Epithelial cell of esophagus (primary cell): Measurements from ENCODE around the gene DTWD2.
"Not testable (repeated sequence)": the region's sequence is repeated elsewhere in the genome, so short reads cannot be mapped to it uniquely, and the experiment has no call there.

Experiments used
- DNase-seq: peaks from one replicate; pipeline ENCODE4 v3.0.0; 2010; ENCODE audit warnings: low read depth
- H3K4me3 ChIP-seq: 2 replicates; pipeline ENCODE4 v1.5.1; 2011; ENCODE audit warnings: mild to moderate bottlenecking, low read length, control low read depth
- TF ChIP-seq, protein P1 (sequence below): IDR thresholded peaks from 2 replicates; pipeline ENCODE4 v1.5.1; 2011; ENCODE audit warnings: low read depth, mild to moderate bottlenecking, low read length, control low read depth, inconsistent platforms; ENCODE audit not compliant: insufficient read depth; ENCODE audit errors: missing control alignments

Gene DTWD2

DNA sequence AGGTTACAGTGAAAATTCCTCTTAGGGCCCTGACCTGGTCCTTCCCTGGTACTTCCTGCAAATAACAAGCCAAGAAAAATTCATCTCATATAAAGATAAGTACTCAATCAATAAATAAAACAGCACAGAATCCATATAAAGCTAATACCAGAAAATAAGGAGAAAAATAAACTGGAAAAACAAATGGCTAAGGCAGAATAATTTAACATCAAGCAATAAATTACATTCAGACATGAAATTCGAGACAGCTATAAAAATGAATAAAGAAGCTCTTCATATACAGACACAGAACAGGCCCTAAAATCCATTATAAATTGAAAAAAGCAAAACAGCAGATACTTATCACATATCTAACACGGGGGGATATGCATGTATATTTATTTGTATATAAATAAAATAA, 99.2 kb downstream of the DTWD2 start:
- no peak overlapping the region for H3K4me3 ChIP-seq
- TF ChIP-seq, protein P1, sequence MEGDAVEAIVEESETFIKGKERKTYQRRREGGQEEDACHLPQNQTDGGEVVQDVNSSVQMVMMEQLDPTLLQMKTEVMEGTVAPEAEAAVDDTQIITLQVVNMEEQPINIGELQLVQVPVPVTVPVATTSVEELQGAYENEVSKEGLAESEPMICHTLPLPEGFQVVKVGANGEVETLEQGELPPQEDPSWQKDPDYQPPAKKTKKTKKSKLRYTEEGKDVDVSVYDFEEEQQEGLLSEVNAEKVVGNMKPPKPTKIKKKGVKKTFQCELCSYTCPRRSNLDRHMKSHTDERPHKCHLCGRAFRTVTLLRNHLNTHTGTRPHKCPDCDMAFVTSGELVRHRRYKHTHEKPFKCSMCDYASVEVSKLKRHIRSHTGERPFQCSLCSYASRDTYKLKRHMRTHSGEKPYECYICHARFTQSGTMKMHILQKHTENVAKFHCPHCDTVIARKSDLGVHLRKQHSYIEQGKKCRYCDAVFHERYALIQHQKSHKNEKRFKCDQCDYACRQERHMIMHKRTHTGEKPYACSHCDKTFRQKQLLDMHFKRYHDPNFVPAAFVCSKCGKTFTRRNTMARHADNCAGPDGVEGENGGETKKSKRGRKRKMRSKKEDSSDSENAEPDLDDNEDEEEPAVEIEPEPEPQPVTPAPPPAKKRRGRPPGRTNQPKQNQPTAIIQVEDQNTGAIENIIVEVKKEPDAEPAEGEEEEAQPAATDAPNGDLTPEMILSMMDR, result no peak
- DNase-seq, result no peak

DNA sequence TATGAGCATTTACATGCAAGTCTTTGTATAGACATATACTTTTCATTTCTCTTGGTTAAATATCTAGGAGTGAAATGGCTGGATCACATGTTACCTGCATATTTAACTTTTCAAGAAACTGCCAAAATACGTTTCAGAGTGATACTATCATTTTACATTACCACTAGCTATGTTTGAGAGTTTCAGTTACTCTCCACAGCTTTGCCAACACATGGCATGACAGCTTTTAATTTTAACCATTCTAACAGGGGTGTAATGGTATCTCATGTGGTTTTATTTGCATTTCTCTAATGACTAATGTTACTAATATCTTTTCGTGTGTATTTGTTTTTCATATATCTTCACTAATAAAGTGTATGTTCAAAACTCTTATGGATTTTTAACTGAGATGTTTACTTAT, 99.8 kb downstream of the DTWD2 start:
- H3K4me3 ChIP-seq, result no peak overlapping the region
- no peak for DNase-seq
- TF ChIP-seq, protein P1, result no peak

DNA sequence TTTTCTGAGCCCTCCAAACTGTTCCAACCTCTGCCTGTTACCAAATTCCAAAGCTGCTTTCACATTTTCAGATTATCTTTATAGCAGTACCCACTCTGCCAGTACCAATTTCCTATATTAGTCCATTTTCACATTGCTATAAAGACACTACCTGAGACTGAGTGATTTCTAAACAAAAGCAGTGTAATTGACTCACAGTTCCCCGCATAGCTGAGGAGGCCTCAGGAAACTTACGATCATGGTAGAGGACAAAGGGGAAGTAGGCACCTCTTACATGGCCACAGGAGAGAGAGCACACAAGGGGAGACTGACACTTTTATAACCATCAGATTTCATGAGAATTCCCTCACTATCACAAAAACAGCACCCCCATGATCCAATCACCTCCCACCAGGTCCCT, 105.0 kb downstream of the DTWD2 start:
- H3K4me3 ChIP-seq, result no peak overlapping the region
- TF ChIP-seq, protein P1, result no peak
- no peak for DNase-seq

DNA sequence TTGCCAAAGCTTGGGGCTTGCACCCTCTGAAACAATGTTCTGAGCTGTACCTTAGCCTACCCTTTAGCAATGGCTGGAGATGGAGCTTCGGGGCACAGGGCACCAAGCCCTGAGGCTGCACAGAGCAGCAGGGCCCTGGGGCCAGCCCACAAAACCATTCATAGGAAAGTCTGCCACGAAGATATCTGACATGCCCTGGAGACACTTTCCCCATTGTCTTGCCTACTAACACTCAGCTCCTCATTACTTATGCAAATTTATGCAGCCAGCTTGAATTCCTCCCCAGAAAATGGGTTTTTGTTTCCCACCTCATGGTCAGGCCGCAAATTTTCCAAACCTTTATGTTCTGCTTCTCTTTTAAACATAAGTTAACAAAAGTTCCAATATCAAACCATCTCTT, 105.7 kb downstream of the DTWD2 start:
- TF ChIP-seq, protein P1, result no peak
- no peak overlapping the region for H3K4me3 ChIP-seq
- no peak for DNase-seq

DNA sequence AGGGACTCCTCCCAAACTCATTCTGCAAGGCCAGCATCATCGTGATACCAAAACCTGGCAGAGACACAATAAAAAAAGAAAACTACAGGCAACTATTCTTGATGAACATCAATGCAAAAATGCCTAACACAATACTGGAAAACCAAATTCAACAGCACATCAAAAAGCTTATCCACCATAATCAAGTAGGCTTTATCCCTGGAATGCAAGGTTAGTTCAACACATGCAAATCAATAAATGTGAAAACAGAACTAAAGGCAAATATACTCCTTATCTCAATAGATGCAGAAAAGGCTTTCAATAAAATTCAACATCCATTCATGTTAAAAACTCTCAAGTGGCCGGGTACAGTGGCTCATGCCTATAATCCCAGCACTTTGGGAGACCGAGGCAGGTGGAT, 111.5 kb downstream of the DTWD2 start:
- H3K4me3 ChIP-seq, DNase-seq: not testable (repeated sequence)

DNA sequence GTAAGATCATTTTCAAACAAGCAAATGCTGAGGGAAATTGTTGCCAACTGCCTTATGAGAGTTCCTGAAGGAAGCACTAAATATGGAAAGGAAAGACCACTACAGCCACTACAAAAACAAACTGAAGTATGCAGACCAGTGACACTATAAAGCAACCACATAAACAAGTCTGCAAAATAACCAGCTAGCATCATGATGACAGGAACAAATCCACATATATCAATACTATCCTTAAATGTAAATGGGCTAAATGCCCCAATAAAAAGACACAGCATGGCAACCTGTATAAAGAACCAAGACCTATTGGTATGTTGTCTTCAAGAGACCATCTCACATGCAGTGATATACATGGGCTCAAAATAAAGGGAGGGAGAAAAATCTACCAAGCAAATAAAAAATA, 113.2 kb downstream of the DTWD2 start:
- TF ChIP-seq, protein P1, result no peak
- H3K4me3 ChIP-seq, result no peak overlapping the region
- no peak for DNase-seq

DNA sequence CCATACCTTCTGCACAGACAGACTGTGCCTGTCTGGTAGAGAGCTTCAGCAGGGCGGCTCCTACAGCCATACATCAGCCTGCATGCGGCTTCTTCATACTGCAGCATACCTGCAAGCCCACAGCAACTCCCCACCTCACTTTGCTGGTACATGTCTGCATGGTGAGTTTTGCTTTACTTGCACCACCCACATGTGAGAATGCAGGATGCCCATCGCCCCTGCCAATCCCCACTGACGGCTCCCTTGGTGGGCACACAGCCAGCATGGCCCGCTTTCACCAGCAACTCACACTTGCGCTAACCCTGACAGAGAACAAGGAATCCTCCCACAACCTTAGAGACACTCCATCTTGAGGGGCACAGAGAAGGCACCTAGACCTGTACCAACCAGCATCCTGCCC, 114.9 kb downstream of the DTWD2 start:
- TF ChIP-seq, protein P1, result no peak
- no peak overlapping the region for H3K4me3 ChIP-seq
- DNase-seq, result no peak

DNA sequence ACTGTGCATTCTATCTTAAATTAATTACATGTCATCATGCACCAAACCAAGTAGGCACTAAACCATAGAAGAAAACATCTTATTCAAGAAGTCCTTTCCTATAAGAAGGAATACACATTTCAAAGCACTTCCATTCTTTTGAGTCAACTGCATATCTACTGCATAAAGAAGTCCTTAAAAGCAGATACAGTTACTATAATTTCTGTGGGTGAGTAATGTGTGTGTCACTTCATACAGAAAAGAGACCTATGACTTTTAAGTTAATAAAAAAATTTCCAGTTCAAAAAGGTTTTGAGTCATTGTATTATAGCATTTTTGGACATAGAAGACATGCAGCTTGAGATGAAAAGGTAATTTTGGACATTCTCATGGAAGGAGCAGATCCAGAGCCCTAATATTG, 125.0 kb downstream of the DTWD2 start:
- peak; percentile 53 for DNase-seq
- TF ChIP-seq, protein P1, result no peak
- no peak overlapping the region for H3K4me3 ChIP-seq
